GM19025 (cell line): ENCODE measurements around the gene XXYLT1.

Source experiments
- ATAC-seq: cut with Tn5 transposase; IDR thresholded peaks from one replicate; pipeline ENCODE4 v1.9.1; 2021; ENCODE audit warnings: mild to moderate bottlenecking, low read depth, moderate library complexity; ENCODE audit not compliant: unreplicated experiment

Gene XXYLT1

GRCh38 chr3:195253923-195254432, 17.0 kb downstream of the XXYLT1 start:
- ATAC-seq = no peak

- ATAC-seq = no peak
Measured at GRCh38 chr3:195251336-195252065, 19.5 kb downstream of the XXYLT1 start.

- ATAC-seq = no peak
Measured at GRCh38 chr3:195250473-195251251, 20.3 kb downstream of the XXYLT1 start.

GRCh38 chr3:195249858-195250464, 21.0 kb downstream of the XXYLT1 start:
- no peak for ATAC-seq

GRCh38 chr3:195249057-195249770, 21.7 kb downstream of the XXYLT1 start:
- ATAC-seq = no peak

- no peak for ATAC-seq
Measured at GRCh38 chr3:195248281-195248680, 22.7 kb downstream of the XXYLT1 start.

GRCh38 chr3:195247863-195248189, 23.1 kb downstream of the XXYLT1 start:
- no peak for ATAC-seq

DNA sequence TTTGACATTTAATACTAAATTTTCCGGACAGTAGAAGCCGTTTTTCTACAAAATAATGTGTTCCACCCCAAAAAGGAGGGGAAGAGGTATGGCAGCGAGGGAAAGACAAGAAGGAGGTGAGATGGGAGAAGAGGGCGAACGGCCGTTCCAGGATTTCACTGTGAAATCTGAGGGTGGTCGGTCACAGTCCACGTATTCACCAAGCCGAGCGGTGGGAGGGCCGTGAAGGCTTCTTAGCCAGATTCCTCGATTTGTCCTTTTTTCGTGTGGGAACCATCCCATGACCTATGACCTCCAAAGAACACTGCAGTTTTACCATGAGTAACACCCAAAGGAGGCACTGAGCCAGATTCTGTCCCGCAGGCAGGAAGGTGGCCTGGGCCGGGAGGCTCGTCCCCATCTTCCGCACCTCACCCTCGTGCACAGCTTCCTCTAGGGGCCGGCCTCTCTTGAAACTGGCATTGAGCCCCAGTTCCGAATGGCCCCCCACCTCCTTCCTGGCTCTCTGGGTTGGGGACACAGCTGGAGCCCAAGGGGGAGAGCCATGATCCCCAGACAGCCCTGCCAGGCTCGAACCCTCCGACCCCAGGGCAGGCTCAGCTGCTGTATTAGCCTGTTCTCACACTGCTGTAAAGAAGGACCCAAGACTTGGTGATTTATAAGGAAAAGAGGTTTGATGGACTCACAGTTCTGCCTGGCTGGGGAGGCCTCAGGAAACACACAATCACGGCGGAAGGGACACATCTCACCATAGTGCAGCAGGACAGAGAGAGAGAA, 23.7 kb downstream of the XXYLT1 start:
- no peak for ATAC-seq

DNA sequence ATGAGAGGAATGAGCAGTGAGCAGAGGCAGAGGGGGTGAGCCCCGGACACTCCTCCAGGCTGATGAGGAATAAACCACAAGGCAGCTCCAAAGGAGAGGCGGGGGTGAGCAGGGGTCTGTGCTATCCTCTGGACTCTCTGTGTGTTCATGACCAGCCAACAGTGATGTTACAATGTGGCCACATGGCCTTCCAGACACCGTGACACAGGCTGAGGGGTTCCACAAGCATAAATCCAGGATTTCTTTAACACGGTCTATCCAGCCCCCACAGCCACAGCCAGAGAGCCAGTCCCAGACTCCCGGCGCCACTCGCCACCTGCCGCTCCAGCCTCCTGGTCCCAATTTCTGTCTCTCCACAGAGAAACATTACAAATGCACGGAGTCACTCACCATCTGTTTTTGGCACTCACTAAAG, 24.4 kb downstream of the XXYLT1 start:
- no peak for ATAC-seq

DNA sequence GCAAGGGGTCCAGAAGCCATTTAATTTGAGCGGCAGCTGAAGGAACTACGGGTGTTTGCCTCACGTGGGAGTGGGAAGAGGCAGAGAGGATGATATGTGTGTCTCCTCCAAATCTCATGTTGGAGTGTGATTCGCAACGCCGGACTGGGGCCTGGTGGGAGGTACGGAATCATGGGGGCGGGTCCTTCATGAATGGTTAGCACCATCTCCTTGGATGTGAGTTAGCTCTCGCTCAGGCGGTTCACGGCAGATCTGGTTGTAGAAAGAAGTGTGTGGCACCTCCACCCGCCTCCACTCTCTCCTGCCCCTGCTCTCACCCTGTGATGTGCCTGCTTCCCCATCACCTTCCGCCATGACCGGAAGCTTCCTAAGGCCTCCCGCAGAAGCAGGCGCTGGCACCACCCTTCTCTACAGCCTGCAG, 25.4 kb downstream of the XXYLT1 start:
- no peak for ATAC-seq

GRCh38 chr3:195241592-195242355, 29.2 kb downstream of the XXYLT1 start:
- ATAC-seq = no peak

GRCh38 chr3:195240939-195241338, 30.0 kb downstream of the XXYLT1 start:
- ATAC-seq = no peak

- ATAC-seq = no peak
Measured at GRCh38 chr3:195240171-195240701, 30.7 kb downstream of the XXYLT1 start.

DNA sequence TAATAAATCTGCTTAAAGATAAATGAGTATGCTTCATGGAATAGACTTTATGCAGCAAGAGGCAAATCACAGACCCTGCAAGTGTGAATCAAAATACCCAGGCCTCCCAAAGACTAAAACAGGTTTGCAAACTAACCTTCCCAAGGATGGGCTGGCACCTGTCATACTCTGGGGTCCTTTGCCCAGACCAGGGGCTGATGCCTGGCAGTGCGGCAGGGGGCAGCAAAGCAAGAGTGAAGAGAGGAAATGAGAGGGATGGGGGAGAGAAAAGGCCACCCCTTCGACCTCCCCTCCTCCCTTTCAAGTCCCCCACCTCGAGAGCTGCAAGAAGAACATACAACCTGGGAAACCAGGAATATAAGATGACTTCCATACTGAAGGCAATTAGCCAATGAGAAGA, 31.8 kb downstream of the XXYLT1 start:
- no peak for ATAC-seq

DNA sequence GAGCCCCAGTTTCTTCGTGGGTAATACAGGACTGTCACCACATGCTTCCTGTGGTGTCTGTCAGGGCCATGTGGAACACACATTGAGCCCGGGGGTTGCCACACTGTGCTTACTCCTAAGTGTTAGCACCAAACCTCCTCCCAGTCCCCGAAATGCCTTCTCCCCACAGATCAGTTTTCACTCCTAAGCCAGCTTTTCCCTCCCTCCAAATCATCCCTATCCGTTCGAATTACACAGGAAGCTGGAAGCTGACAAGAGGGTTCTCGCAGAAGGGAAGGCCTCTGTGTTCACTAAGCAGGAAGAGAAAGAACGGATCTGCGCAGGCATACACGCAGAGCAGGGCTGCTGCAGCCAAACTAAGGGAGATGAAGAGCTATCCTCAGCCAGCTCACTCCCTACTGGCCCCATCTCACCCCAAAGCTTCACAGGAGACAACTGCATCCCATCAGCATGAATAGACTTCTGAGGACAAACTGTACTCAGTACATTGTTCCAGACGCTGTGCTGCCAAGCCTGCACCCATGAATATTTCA, 32.3 kb downstream of the XXYLT1 start:
- ATAC-seq = no peak

GRCh38 chr3:195238081-195238571, 32.8 kb downstream of the XXYLT1 start:
- ATAC-seq = no peak

- no peak for ATAC-seq
Measured at GRCh38 chr3:195236801-195237570, 34.0 kb downstream of the XXYLT1 start.
